AG04450 (cell line): ENCODE data around the gene ELK4. TPM values are rescaled to one million over a fixed set of nuclear protein-coding genes. Genes with fewer than 3 reads are reported as not detected.

ENCODE experiments used
- CTCF ChIA-PET: fragments of 300-600, 350-600 bp; formaldehyde crosslinking; extraction: SDS; loops from one replicate; lab custom pipeline; 2022; ENCODE audit warnings: antibody characterized with exemption, inconsistent platforms; lab: Charles Lee
- POLR2A ChIA-PET: fragments of 350-600 bp; formaldehyde crosslinking; extraction: SDS; loops from one replicate; lab custom pipeline; 2021; ENCODE audit warnings: antibody characterized with exemption, inconsistent platforms; lab: Yijun Ruan, JAX
- DNase-seq: peaks from one replicate; pipeline ENCODE4 v3.0.0-alpha.2; 2011; ENCODE audit warnings: low read depth, low spot score
- H3K27ac ChIP-seq: one replicate; pipeline ENCODE4 v1.5.1; 2012; ENCODE audit warnings: low read depth, low read length, control low read depth
- H3K27me3 ChIP-seq: one replicate; pipeline ENCODE4 v1.6.0; 2012; ENCODE audit warnings: low read length; ENCODE audit not compliant: control insufficient read depth, insufficient read depth
- H3K4me3 ChIP-seq: 2 replicates; pipeline ENCODE4 v1.5.1; 2011; ENCODE audit warnings: mild to moderate bottlenecking, low read depth, low read length, control low read depth
- H3K9me3 ChIP-seq: 2 replicates; pipeline ENCODE4 v1.5.1; 2012; ENCODE audit warnings: low read length; ENCODE audit not compliant: control insufficient read depth, insufficient read depth
- polyA plus RNA-seq: library from polyadenylated mRNA; depleted of rRNA; stranded (reverse); fragments of >200 nt; gene quantifications from 2 replicates; pipeline ENCODE4 v1.2.3, GENCODE V29; 2011
- TF ChIP-seq, protein P1 (sequence below): IDR thresholded peaks from 2 replicates; pipeline ENCODE4 v1.5.1; 2011; ENCODE audit warnings: low read depth, low read length, control low read depth, inconsistent platforms

The ELK4 gene
- polyA plus RNA-seq, 1 experiment = 8.6 TPM

- CTCF ChIA-PET = no interaction called here
- H3K4me3 ChIP-seq = no peak overlapping the region
- H3K27me3 ChIP-seq = peaks cover 36% of the 10 kb centered on the region
- TF ChIP-seq, protein P1, sequence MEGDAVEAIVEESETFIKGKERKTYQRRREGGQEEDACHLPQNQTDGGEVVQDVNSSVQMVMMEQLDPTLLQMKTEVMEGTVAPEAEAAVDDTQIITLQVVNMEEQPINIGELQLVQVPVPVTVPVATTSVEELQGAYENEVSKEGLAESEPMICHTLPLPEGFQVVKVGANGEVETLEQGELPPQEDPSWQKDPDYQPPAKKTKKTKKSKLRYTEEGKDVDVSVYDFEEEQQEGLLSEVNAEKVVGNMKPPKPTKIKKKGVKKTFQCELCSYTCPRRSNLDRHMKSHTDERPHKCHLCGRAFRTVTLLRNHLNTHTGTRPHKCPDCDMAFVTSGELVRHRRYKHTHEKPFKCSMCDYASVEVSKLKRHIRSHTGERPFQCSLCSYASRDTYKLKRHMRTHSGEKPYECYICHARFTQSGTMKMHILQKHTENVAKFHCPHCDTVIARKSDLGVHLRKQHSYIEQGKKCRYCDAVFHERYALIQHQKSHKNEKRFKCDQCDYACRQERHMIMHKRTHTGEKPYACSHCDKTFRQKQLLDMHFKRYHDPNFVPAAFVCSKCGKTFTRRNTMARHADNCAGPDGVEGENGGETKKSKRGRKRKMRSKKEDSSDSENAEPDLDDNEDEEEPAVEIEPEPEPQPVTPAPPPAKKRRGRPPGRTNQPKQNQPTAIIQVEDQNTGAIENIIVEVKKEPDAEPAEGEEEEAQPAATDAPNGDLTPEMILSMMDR = no peak
- POLR2A ChIA-PET = no interaction called here
- no peak overlapping the region for H3K27ac ChIP-seq
- no peaks in the 10 kb centered on the region; the same call in 1 of the 2 replicates for H3K9me3 ChIP-seq
- DNase-seq = no peak
Observed at GRCh38 chr1:205582046-205582445, 49.8 kb downstream of the ELK4 start.

GRCh38 chr1:205581321-205581980 lies 50.4 kb downstream of the ELK4 start:
- CTCF ChIA-PET = no interaction called here
- H3K4me3 ChIP-seq = no peak overlapping the region
- no peak overlapping the region for H3K27ac ChIP-seq
- H3K9me3 ChIP-seq = no peaks in the 10 kb centered on the region; the same call in 1 of the 2 replicates
- DNase-seq = no peak
- peaks cover 42% of the 10 kb centered on the region for H3K27me3 ChIP-seq
- TF ChIP-seq, protein P1 = no peak
- POLR2A ChIA-PET = no interaction called here

- DNase-seq = no peak
- Histone ChIP-seq H3K4me3 (no peak overlapping the region), H3K27me3 (peaks cover 48% of the 10 kb centered on the region), H3K9me3 (no peaks in the 10 kb centered on the region; the same call in 1 of the 2 replicates), H3K27ac (no peak overlapping the region)
- CTCF ChIA-PET = no interaction called here
- TF ChIP-seq, protein P1 = no peak
- POLR2A ChIA-PET = no interaction called here
Observed at GRCh38 chr1:205580923-205581180, 51.0 kb downstream of the ELK4 start.

DNA sequence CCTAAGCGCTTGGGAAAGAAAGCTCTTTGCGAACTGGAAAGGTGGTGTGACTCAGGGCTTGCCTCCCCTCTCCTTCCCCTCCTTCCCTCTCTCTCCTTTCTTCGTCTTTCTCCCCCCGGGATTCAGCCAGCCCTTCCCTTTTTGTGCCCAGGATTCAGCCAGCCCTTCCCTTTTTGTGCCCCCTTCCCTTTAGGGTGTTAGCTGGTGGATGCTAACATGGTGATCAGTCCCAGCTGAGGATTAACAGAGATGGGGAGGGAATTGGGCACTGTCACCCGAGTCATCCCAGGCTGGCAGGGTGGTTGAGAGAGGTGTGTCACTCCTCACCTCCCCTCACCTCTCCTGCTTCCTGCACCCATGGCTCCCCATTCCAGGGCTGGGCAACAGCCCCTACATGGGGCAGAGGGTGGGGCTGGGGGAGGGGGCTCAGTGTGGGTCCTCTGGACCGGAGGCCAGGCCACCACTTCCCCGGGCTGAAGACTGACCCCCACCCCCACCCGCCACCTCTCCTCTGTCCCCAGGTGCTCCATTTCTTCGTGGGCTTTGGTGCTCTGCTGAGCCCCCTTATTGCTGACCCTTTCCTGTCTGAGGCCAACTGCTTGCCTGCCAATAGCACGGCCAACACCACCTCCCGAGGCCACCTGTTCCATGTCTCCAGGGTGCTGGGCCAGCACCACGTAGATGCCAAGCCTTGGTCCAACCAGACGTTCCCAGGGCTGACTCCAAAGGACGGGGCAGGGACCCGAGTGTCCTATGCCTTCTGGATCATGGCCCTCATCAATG lies 51.5 kb downstream of the ELK4 start:
- Histone ChIP-seq H3K4me3 (no peak overlapping the region), H3K27ac (no peak overlapping the region), H3K27me3 (peaks cover 51% of the 10 kb centered on the region), H3K9me3 (no peaks in the 10 kb centered on the region; the same call in 1 of the 2 replicates)
- DNase-seq = no peak
- CTCF ChIA-PET = interaction anchor here (0.8 to 2.1 kb wide), 2 partner anchors 8 to 12 kb away, joined by 3 to 6 read pairs; no protein-coding TSS in a partner anchor
- POLR2A ChIA-PET = no interaction called here
- TF ChIP-seq, protein P1 = no peak

DNA sequence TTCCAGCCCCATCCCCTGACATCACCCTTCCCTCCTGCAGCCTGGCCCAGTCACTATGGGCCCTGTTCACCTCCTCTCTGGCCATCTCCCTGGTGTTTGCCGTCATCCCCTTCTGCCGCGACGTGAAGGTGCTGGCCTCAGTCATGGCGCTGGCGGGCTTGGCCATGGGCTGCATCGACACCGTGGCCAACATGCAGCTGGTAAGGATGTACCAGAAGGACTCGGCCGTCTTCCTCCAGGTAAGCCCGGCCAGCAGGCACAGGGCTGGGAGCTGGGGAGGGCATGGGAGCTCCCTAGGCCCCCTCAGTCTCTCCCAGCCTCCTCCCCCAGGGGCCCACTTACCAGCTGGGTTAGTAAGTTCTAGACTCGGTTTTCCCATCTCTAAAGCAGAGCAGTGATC lies 52.1 kb downstream of the ELK4 start:
- TF ChIP-seq, protein P1 = no peak
- Histone ChIP-seq H3K4me3 (no peak overlapping the region), H3K9me3 (no peaks in the 10 kb centered on the region; the same call in 1 of the 2 replicates), H3K27me3 (peaks cover 55% of the 10 kb centered on the region), H3K27ac (no peak overlapping the region)
- POLR2A ChIA-PET = no interaction called here
- no peak for DNase-seq
- CTCF ChIA-PET = interaction anchor here (0.6 to 2.1 kb wide), 3 partner anchors 9 to 64 kb away, joined by 3 to 6 read pairs (median 3); no protein-coding TSS in a partner anchor
